HepG2 (cell line): ENCODE measurements around the gene TNFAIP8L2. TPM values are rescaled to one million over a fixed set of nuclear protein-coding genes. Genes with fewer than 3 reads are reported as not detected.

Source experiments
- PRDM15 ChIP-seq: sonication (generic); formaldehyde crosslinking; IDR thresholded peaks from 2 replicates; pipeline ENCODE4 v1.4.0; 2020; ENCODE audit warnings: missing genetic modification reagents
- PRDM4 ChIP-seq: sonication (generic); formaldehyde crosslinking; IDR thresholded peaks from 2 replicates; pipeline ENCODE4 v1.9.0; 2021; ENCODE audit warnings: missing genetic modification reagents, borderline replicate concordance
- STAG1 ChIP-seq: sonication (generic); formaldehyde crosslinking; IDR thresholded peaks from 2 replicates; pipeline ENCODE4 v1.4.0; 2020; ENCODE audit warnings: missing genetic modification reagents
- ZNF350 ChIP-seq: sonication (generic); formaldehyde crosslinking; IDR thresholded peaks from 2 replicates; pipeline ENCODE4 v1.4.0; 2020; ENCODE audit warnings: mild to moderate bottlenecking, low read depth, missing genetic modification reagents, borderline replicate concordance
- ZNF766 ChIP-seq: sonication (generic); formaldehyde crosslinking; IDR thresholded peaks from 2 replicates; pipeline ENCODE4 v1.5.0; 2020; ENCODE audit warnings: missing genetic modification reagents, borderline replicate concordance
- polyA plus RNA-seq, 8 experiments: library from polyadenylated mRNA; depleted of rRNA in 3 of 8; stranded (reverse) in 7 of 8; unstranded in 1 of 8; fragments of >200 nt; fragmentation: Illumina TruSeq in 4 of 8; extraction: Trizol in 4 of 8; gene quantifications; 2 replicates each; pipeline versions ENCODE4 v1.2.1 to v1.2.3, GENCODE V29; 2011 to 2016; ENCODE audit warnings: low read depth in 4 of 8, missing spikeins in 1 of 8, mixed read lengths in 1 of 8; ENCODE audit not compliant: insufficient read depth in 1 of 8
- total RNA-seq, 5 experiments: library from RNA; depleted of rRNA; stranded (reverse); fragments of >200 nt; fragmentation: Illumina TruSeq; extraction: Trizol; gene quantifications; 2 replicates each; pipeline ENCODE4 v1.2.3, GENCODE V29; 2016; ENCODE audit warnings: low read depth in 1 of 5

Gene TNFAIP8L2
- total and polyA plus RNA-seq, 2 of the 13 experiments (the other 11 are each of a cell fraction or from before 2014, with no cell fraction given), result not detected

DNA sequence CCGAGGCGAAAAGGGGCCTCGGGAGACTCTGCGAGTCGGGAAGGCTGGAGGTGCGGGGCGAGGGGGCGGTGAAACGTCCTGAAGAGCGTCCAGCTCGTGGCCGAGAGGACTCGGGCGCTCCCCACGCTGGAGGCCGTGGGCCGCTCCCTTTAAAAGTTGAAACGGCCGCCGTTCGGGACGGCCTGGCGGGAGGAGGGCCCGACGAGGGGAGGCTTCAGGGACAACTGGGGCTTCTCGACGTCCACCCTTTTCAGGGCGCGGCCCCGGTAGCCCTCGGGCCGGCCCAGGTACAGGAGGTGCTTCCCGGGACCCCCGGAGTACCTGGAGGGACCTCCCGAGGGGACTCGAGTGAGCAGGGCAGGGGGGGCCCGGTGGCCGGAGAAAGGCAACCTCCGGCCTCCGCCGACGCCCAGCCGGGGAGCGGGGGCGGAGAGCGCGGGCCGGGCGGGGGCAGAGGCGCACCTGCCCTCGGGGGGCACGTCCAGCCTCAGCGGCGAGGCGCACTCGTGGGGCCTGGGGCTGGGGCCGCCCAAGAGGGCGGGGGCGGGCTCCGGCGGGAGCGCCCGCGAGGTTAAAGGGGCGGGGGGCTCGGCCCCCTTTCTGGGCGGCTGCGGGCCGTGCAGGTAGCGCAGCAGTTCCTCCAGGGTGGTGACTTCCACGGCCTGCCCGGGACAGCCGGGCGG is 24.0 kb upstream of the TNFAIP8L2 start (continued):
- TF ChIP-seq PRDM4 (CRISPR knock-in tag) (no peak), ZNF766 (CRISPR knock-in tag) (no peak), STAG1 (CRISPR knock-in tag) (no peak), PRDM15 (no peak), ZNF350 (CRISPR knock-in tag) (no peak)
